Measurements from ENCODE around the gene AP3S2.
A peak's percentile ranks its signal among the peaks of the same experiment; 100 is the strongest.

Gene AP3S2

DNA sequence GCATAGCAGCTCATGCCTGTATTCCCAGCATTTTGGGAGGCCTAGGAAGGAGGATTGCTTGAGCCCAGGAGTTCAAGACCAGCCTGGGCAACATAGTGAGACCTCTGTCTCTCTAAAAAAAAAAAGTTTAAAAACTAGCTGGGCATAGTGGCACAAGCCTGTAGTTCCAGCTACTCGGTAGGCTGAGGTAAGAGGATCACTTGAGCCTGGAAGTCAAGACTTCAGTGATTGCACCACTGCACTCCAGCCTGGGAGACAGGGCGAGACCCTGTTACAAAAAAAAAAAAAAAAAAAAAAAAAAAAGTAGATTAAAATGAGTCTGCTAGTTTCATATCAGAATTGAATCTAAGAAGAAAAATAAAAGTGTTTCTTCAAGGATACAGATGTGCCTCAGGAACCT is 46.7 kb downstream of the AP3S2 start:
- H3K27me3 ChIP-seq (replicated peaks; ENCODE audit: insufficient read depth, low read length), result no peaks in the 10 kb centered on the region
- H3K36me3 ChIP-seq (replicated peaks; ENCODE audit: insufficient read depth, low read length), result no peaks in the 10 kb centered on the region
- peaks cover 14% of the 10 kb centered on the region; the same call in 1 of the 2 replicates for H3K4me1 ChIP-seq (ENCODE audit: low read length)
- no peaks in the 10 kb centered on the region for H3K9me2 ChIP-seq (replicated peaks; ENCODE audit: insufficient read depth, low read length)
- H3K9ac ChIP-seq (ENCODE audit: low read length), result no peak overlapping the region
- no peak overlapping the region for H3K4me3 ChIP-seq (ENCODE audit: low read length)
- H4K20me1 ChIP-seq (ENCODE audit: insufficient read depth, low read length), result no peaks in the 10 kb centered on the region
- H2AFZ ChIP-seq (ENCODE audit: low read length), result no peak overlapping the region
- no peaks in the 10 kb centered on the region for H3F3A ChIP-seq (ENCODE audit: insufficient read depth, low read length)
- TF ChIP-seq EZH2 (optimal IDR thresholded peaks at IDR 0.05; ENCODE audit: low read depth, low read length) (no peak), EZH2phosphoT487 (IDR thresholded peaks at IDR 0.05; ENCODE audit: low read length) (no peak)
- TF ChIP-seq, protein P1, sequence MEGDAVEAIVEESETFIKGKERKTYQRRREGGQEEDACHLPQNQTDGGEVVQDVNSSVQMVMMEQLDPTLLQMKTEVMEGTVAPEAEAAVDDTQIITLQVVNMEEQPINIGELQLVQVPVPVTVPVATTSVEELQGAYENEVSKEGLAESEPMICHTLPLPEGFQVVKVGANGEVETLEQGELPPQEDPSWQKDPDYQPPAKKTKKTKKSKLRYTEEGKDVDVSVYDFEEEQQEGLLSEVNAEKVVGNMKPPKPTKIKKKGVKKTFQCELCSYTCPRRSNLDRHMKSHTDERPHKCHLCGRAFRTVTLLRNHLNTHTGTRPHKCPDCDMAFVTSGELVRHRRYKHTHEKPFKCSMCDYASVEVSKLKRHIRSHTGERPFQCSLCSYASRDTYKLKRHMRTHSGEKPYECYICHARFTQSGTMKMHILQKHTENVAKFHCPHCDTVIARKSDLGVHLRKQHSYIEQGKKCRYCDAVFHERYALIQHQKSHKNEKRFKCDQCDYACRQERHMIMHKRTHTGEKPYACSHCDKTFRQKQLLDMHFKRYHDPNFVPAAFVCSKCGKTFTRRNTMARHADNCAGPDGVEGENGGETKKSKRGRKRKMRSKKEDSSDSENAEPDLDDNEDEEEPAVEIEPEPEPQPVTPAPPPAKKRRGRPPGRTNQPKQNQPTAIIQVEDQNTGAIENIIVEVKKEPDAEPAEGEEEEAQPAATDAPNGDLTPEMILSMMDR (IDR thresholded peaks at IDR 0.05; ENCODE audit: low read length), result no peak
- DNase-seq, result no peak
- H3K9me3 ChIP-seq (replicated peaks; ENCODE audit: insufficient read depth, low read length), result no peaks in the 10 kb centered on the region
- no peak overlapping the region for H3K27ac ChIP-seq (ENCODE audit: low read length)
- no peaks in the 10 kb centered on the region for H3K79me2 ChIP-seq (ENCODE audit: low read length)
- H3K4me2 ChIP-seq (ENCODE audit: low read depth, low read length), result no peak overlapping the region

DNA sequence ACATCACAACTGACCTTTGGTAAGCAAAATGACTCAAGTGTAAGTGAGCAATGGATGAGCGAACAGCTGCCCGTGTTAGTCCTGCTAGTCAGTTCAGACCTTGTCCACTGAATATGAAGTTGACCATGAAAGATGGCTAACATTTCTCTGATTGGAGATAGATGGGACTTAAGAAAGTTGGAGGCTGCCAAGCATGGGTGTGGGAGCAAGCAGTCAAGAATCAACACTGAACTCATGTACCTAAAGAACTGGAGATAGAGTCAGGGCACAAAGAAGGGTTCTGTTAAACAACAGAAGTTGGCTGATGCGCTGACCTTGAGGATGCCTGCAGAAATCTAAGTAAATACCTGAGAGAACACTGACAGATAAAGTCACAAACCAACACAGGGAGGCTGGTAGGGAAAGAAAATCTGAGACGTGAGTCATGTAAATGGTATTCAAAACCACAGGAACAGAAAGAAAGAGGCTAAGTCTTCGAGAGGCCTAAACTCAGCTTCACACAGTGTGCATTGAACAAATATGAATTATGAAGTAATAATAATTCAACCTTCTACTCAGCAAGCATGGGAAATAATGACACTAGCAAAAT is 48.4 kb downstream of the AP3S2 start:
- Histone ChIP-seq H3K4me2 (ENCODE audit: low read depth, low read length) (no peak overlapping the region), H3F3A (ENCODE audit: insufficient read depth, low read length) (no peaks in the 10 kb centered on the region), H3K79me2 (ENCODE audit: low read length) (peaks cover 7% of the 10 kb centered on the region; the same call in 1 of the 2 replicates)

DNA sequence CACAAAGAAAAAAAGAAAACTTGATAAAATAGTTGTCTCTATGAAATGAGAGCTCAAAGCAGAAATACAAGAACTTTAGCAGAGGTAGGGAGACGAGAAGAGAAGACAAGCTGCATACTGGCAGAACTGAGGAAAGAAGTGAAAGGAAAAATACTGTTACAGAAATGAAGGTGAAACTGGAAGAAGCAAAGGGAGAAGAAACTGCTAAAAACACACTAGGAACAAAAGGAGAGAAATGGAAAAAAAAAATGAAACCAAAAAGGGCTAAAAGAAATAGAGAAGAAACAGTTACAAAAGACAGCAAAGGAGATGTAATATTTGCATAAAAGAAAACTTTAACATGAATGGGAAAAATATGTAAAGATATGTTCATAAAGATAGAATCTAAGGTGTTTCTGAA is 51.8 kb downstream of the AP3S2 start:
- H3K9ac ChIP-seq (ENCODE audit: low read length), result no peak overlapping the region
- no peaks in the 10 kb centered on the region for H3K27me3 ChIP-seq (replicated peaks; ENCODE audit: insufficient read depth, low read length)
- no peak overlapping the region for H2AFZ ChIP-seq (ENCODE audit: low read length)

More for the DNA sequence above, 48.4 kb downstream of the AP3S2 start:
- Histone ChIP-seq H3K9me3 (replicated peaks; ENCODE audit: insufficient read depth, low read length) (no peaks in the 10 kb centered on the region), H3K4me3 (ENCODE audit: low read length) (no peak overlapping the region), H2AFZ (ENCODE audit: low read length) (no peak overlapping the region), H3K27me3 (replicated peaks; ENCODE audit: insufficient read depth, low read length) (no peaks in the 10 kb centered on the region), H4K20me1 (ENCODE audit: insufficient read depth, low read length) (no peaks in the 10 kb centered on the region), H3K27ac (ENCODE audit: low read length) (no peak overlapping the region), H3K9me2 (replicated peaks; ENCODE audit: insufficient read depth, low read length) (no peaks in the 10 kb centered on the region), H3K4me1 (ENCODE audit: low read length) (peaks cover 20% of the 10 kb centered on the region; the same call in 1 of the 2 replicates), H3K9ac (ENCODE audit: low read length) (no peak overlapping the region), H3K36me3 (replicated peaks; ENCODE audit: insufficient read depth, low read length) (no peaks in the 10 kb centered on the region)
- TF ChIP-seq EZH2 (optimal IDR thresholded peaks at IDR 0.05; ENCODE audit: low read depth, low read length) (no peak), EZH2phosphoT487 (IDR thresholded peaks at IDR 0.05; ENCODE audit: low read length) (no peak)
- TF ChIP-seq, protein P1 (IDR thresholded peaks at IDR 0.05; ENCODE audit: low read length), result no peak
- peak; percentile 21 for DNase-seq

More for the DNA sequence above, 51.8 kb downstream of the AP3S2 start:
- Histone ChIP-seq H3K4me2 (ENCODE audit: low read depth, low read length) (no peak overlapping the region), H3K4me1 (ENCODE audit: low read length) (peaks cover 25% of the 10 kb centered on the region), H3K36me3 (replicated peaks; ENCODE audit: insufficient read depth, low read length) (no peaks in the 10 kb centered on the region), H4K20me1 (ENCODE audit: insufficient read depth, low read length) (no peaks in the 10 kb centered on the region), H3K4me3 (ENCODE audit: low read length) (no peak overlapping the region), H3K9me3 (replicated peaks; ENCODE audit: insufficient read depth, low read length) (no peaks in the 10 kb centered on the region), H3K79me2 (ENCODE audit: low read length) (peaks cover 7% of the 10 kb centered on the region; the same call in 1 of the 2 replicates), H3F3A (ENCODE audit: insufficient read depth, low read length) (no peaks in the 10 kb centered on the region), H3K27ac (ENCODE audit: low read length) (peak overlapping the region; percentile 9; the same call in 1 of the 2 replicates), H3K9me2 (replicated peaks; ENCODE audit: insufficient read depth, low read length) (no peaks in the 10 kb centered on the region)
- no peak for DNase-seq
- TF ChIP-seq EZH2phosphoT487 (IDR thresholded peaks at IDR 0.05; ENCODE audit: low read length), result no peak
- TF ChIP-seq, protein P1 (IDR thresholded peaks at IDR 0.05; ENCODE audit: low read length), result no peak
- TF ChIP-seq EZH2 (optimal IDR thresholded peaks at IDR 0.05; ENCODE audit: low read depth, low read length), result no peak
